NOMO-1 (cell line): ENCODE data around the gene TMEM101.
A peak's percentile ranks its signal among the peaks of the same experiment; 100 is the strongest.
"Not testable (repeated sequence)": the region's sequence is repeated elsewhere in the genome, so short reads cannot be mapped to it uniquely, and the experiment has no call there.

Experiments
- DNase-seq, 2 experiments: peaks; one replicate each; lab custom pipeline; 2025; ENCODE audit not compliant: unreplicated experiment in 2 of 2; lab: John Stamatoyannopoulos, UW

The TMEM101 gene

DNA sequence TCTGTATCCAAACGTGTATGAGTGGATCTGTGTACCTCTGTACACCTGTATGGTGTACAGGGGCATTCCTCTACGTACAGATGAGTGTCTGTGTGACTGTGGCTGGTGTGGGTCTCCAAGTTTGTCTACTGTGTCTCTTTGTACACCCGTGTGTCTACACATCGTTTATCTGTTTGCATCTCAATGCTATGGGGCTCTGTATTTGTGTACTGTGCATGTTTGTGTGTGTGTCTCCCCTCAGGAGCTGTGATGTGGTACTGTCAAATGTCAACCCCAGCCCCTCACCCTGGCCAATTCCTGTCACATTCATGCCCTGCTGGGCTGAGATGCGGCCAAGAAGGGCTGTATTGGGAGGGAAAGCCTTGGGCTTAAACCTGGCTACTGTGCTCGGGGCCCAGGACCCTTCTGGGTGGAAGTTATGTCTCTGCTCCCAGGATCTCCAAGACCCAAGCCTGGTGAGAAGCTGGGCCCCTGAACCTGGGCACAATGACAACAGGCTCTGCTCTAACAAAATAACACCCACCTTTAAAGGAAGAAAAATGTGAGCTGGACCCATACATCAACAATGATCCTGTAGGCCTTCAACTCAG, 13.8 kb downstream of the TMEM101 start:
- DNase-seq, result no peak

DNA sequence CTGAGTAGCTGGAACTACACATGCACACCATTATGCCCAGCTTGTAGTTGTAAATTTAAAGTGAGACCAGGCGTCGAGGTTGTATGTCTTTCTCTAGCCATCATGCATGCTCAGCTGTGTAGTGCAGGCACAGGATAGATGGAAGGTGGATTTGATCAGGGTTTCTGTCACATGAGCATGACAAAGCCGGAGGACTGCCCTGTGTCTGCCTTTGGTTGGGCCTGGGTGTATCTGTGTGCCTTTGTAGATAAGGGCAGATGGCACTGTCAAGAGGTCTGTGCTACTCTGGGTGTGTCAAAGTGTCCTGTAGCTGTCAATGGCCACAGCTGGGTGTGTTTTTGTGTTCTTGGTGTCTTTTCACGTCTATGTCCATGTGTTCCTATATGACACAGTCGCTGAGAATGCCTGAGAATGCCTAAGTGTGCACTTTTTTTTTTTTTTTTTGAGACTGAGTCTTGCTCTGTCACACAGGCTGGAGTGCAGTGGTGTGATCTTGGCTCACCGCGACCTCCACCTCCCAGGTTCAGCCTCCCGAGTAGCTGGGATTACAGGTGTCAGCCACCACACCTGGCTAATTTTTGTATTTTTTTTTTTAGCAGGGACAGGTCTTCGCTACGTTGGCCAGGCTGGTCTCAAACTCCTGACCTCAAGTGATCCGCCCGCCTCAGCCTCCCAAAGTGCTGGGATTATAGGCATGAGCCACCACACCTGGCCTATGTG, 14.5 kb downstream of the TMEM101 start:
- DNase-seq, result no peak

DNA sequence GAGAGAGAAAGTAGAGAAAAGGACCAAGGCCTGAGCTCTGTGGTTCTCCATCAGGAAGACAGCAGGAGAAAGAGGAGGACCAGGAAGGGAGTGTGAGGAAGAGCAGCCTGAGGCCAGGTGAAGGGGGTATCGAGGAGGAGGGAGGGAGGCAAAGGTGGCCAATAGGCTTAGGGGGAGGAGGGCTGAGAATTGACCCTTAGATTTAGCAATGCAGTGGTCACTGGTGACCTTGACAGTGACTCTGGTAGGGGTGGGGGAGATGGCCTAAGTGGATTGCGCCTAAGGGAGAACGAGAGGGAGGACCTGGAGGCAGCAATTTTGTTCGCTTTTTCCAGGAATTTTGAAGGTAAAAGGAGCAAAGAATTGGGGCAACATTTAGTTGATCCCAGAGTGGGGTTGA, 15.7 kb downstream of the TMEM101 start:
- no peak for DNase-seq

DNA sequence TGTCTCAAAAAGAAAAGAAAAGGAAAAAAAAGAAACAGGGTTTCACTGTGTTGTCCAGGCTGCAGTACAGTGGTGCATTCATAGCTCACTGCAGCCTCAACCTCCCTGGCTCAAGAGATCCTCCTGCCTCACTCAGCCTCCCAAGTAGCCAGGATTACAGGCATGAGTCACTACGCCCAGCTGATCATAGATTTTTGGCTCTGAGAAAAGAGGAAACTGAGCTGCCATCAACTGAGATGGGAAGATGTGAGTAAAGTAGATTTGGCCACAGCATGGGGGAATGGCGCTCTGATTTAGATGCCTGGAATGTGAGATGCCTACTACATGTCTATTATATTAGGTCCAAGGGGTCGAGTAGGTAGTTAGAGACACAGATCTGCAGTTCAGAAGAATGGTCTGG, 16.2 kb downstream of the TMEM101 start:
- DNase-seq, result peak; percentile 35 to 49

DNA sequence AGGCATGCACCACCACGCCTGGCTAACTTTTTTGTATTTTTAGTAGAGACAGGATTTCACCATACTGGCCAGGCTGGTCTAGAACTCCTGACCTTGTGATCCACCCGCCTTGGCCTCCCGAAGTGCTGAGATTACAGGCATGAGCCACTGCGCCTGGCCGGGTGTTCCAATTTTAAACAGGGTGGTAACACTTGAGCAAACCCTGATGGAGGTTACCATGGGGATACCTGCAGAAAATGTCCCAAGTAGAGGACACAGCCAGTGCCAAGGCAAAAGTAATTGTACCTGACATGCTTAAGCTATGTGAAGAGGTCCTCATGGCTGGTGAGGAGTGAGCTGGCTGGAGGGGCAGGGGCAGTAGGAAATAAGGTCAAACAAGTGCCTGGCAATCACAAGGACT, 17.6 kb downstream of the TMEM101 start:
- not testable (repeated sequence) for DNase-seq

DNA sequence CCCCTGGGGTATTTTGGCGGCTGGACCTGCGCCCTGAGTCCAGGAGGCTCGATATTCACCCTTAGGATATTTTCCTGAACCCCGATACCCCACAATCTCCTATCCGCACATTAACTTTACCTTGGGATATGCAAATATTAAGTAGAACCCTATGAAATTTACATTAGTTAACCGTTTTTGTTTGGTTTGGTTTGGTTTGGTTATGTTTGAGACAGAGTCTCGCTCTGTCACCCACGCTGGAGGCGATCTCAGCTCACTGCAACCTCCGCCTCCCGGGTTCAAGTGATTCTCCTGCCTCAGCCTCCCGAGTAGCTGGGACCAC, 19.7 kb downstream of the TMEM101 start:
- no peak for DNase-seq

DNA sequence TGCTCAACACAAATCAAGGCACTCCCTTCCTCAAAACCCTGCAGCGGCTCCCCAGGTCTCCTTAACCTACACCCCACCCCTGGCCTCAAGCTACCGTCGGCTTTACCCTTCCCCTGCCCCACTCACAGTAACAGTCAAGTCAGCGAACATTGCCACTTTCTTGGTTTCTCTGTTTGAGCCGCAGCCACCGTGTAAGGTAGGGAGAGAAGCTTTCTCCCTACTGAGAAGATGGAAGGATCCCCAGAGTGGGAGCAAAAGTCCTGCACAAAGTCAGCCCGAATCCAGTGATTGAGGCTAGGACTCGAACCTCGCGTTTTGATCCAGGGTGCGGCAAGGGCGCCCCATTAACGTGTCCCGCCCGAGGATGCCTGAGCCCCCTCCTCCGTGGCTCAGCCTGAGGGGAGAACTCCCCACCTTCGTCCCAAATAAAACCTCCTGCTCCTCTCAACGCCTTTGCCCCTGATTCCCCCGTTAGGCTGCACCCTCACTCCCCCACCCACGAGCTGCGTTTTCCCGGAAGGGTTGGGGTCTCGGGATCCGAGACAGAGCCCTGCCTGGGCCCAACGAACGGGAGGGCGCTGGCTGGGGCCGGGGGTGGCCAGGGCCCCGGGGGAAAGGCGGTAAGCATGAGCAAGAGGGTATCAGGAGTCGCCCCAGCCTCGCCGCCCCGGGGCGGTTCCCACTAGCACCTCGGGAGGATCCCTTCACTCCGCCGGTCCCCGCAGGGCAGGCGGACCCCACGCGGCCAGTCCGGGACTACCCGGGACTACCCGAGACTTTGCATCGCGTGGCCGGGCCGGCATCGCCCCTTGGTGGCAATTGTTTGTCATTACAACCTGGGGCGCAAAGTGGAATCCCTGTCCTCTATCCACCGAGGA, 20.3 kb downstream of the TMEM101 start:
- DNase-seq, result peak; percentile 40 to 46

DNA sequence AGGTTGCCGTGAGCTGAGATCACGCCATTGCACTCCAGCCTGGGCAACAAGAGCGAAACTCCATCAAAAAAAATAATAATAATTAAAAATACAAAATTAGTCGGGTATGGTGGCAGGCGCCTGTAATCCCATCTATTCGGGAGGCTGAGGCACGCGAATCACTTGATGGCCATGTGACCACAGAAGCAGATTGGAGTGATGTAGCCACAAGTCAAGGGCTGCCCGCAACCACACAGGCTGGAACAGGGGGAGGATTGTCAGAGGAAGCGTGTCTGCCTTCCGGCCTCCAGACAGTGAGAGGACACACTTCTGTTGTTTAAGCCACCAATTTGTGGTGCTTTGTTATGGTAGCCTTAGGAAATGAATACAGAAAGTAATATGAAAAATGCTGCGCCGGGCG, 22.1 kb downstream of the TMEM101 start:
- DNase-seq, result no peak

DNA sequence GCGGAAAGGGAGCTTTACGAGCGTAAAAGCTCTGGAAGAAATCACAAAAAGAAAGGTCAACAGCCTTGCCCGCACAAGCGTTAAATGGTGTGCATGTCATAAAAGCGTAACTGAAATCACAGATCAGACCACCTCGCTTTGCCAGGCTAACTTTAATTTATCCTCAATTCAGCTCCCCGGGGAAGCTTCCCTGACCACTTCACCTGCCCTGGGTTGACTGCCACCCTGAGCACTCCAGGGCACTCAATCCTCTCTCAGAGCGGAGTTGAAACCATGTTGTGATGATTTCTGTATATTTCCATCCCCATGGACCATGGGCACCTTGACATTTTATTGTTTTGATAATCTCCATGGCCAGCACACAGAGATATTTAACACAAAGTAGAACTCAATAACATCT, 26.5 kb downstream of the TMEM101 start:
- DNase-seq, result no peak

DNA sequence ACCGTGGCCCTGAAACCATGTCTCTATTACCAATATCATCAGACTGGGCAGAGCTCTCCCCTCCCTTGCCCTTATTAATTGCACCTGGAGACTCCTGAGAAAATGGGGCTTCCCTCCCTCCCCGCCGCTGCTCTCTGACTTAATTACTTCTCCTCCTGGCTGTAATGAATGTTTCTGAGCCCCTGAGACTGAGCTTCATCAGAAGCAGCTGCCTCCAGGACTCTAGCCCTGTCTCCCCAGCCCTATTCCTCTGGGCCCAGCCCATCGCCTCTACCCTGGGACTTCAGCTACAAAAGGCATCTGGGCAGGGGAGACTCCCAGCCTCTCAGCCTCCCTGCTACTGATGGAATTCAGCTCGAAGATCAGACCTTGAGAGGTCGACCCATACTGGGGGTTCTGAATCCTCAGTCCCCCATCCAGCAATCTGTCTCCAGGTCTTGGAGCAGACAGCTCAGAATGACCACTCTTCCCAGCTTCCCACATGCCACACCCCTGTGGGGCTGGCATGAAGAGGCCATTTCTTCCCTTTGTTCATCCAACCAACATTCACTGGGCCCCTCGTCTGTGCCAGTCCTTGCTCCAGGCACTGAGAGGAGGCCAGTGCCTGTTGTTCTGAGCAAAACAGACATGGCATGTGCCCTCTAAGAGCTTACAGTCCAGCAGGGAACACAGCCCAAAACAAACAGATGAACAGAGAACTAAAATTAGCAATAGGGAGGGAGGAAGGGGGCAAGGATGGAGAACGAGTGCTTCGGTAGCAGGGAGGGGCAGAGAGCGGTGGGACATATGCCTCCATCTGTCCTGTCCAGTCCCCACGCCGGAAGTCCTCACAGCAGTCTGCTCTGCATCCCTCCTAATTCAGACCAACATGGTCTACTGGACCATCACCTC, 27.4 kb downstream of the TMEM101 start:
- DNase-seq, result no peak

DNA sequence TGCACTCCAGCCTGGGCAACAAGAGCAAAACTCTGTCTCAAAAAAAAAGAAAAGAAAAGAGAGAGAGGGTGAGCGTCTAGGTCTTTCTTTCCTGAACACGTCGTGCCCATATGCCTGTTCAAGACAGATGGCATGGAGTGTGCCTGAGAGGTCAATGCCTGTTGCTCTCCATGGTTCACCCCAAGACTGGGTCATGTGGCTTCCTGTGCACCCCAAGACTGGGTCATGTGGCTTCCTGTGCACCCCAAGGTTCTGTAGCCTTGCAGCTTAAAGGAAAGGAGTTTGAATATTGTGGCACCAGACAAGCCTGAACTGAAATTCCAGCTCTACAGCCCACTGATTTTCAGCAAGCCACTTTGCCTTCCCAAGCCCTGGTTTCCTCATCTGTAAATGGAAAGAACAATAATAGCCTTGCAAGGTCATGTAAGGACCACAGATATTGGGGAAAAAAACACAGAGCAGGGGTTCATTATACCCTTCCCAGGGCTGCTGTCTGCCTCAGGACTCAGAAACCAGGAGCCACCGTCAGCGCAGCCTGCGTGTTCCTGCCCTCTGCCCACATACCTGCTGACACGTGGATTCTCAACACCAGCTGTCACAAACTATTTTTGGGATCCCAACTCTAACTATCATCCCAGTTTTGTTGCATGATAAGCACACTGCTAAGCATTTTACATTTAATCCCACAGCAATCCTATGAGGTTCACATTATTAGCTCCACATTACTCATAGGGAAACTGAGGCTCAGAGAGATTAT, 28.4 kb downstream of the TMEM101 start:
- no peak for DNase-seq

DNA sequence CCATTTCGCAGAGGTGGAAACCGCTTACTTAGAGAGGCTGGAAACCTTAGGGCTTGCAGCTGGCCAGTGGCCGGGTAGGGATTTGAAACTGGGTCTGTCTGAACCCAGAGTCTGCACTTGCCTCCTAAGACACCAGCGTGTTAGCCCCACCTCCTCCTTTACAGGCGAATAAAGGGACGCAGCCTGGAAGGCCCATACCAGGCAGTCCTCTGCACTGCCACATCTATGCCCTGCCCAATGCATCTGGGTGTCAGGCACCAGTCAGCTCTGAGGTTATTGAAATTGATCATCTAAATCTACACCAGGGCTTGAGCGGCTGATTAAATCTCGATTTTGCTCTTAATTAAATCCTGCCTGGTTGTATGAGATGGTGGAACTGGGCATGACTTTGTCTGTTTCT, 30.2 kb downstream of the TMEM101 start:
- no peak for DNase-seq

DNA sequence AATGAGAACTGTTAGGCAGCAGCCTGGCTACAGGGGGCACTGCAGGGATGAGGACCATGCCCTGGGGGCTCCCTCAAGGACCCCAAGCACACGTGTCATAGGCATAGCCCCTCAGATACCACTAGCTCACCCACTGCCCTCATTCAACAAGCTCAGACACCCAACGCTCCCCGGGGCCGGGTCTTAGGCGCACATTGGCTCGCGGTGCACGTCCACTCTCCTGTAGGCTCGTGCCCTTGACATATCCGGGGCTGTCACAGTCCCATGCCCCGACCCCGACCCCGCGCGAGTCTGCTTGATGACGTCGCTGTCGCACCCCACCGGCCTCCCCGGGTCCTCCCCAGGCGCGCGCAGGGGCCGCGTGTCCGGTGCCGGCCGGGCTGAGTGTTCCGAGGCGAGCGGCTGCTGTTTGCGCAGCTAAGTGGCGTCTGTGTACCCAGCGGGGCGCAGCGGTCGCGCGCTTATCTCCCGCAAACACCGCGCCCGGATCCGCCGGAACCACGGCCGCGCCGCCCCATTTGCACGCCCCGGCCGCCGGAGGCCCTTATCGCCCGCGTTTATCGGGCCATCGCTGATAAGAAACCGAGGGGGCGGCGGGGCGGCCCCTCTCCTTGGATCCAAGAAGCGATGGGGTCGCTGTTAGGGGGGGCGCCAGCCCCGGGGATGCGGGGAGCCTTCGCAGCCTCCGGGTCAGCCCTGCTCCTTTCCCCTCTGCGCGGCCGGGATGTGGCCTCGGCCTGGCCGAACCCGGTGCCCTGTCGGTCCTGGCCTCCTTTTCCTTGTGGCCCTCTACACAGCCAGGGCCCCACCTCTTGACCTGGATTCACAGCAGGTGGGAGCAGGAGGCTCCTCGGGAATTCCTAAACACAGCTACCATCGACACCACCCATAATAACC, 31.0 kb downstream of the TMEM101 start:
- DNase-seq, result no peak

DNA sequence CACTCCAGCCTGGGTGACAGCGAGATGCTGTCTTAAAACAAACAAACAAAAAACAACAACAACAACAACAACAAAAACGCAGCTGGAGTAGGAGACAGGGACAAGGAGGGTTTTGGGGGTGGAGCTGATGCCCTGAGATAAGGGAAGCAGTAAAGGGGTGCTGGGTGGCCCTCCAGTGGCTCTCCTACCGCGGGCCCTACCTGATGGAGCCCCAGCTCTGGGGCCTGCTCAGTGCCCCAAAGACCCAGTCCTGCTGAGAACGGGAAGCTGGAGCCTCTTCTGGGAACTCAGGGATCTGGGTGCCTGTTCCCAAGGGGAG, 31.6 kb downstream of the TMEM101 start:
- DNase-seq, result no peak

DNA sequence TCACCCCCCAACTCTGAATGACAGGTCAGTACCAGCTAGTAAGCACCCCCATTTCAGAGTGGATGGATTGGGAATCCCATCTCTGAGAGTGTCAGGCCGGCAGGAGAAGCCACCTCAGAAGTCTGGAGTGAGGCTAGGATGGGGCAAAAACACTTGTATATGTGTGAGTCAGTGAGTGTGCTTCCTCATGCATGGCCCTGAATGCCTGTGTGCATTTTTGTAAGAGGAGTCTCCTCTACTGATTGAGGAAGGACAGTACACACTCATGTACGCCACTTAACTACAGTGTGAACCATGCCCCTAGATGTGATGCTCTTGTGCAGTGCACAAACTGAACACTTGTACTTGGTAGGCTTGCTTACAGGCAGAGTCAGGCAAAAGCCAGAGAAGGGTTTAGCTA, 32.6 kb downstream of the TMEM101 start:
- DNase-seq, result no peak

DNA sequence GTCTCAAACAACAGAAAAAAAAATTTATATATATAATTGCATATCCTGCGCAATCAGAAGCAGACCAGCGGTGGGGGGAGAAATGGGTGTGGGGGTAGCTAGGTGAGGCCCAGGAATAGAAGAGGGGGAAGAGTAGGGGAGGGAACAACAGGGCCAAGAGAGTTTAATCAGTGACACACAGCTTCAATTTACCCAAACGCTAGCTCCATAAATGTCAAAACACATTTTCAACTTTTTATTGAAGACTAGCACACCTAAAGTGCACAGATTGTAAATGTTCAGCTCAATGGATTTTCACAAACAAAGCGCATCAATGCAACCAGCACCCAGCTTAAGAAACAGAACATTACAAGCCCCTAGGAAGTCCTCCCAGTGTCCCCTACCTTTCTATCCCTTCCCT, 35.1 kb downstream of the TMEM101 start:
- DNase-seq, result no peak

DNA sequence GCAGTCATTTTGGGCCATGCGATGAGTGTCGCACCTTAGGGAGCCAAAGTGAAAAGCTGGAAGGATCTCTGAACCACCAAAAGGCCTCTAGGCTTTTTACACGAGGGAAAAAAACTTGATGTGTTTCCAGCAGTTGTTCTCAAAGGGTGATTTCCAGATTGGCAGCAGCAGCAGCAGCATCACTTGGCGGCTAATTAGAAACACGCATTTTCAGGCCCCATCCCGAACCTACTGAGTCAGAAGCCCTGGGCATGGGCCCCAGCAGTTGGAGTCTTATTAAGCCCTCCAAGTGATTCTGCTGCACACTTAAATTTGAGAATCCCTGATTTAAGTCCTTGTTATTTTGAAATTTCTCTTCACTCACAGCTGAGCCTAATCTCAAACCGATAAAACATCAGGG, 35.8 kb downstream of the TMEM101 start:
- no peak for DNase-seq

DNA sequence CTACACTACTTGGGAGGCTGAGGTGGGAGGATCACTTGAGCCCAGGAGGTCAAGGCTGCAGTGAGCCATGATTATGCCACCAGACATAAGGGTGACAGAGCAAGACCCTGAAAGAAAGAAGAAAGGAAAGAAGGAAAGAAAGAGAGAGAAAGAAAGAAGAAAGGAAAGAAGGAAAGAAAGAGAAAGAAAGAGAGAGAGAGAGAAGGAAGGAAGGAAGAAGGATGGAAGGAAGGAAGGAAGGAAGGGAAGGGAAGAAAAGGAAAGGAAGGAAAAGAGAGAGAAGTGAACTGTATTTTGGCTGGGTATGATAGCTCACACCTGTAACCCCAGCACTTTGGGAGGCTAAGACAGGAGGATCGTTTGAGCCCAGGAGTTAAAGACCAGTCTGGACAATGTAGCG, 36.7 kb downstream of the TMEM101 start:
- no peak for DNase-seq
